Ishikawa (cell line): ENCODE data around the gene GNAO1.

Experiments
- CREB1 ChIP-seq: IDR thresholded peaks from 2 replicates; pipeline ENCODE4 v1.6.1; 2012; ENCODE audit warnings: low read depth
- EGR1 ChIP-seq: IDR thresholded peaks from 2 replicates; pipeline ENCODE4 v1.6.1; 2012
- EP300 ChIP-seq: IDR thresholded peaks from 2 replicates; pipeline ENCODE4 v1.6.1; 2012; ENCODE audit warnings: borderline replicate concordance
- FOXM1 ChIP-seq: IDR thresholded peaks from 2 replicates; pipeline ENCODE4 v1.6.1; 2012; ENCODE audit warnings: low read depth, borderline replicate concordance
- MAX ChIP-seq: IDR thresholded peaks from 2 replicates; pipeline ENCODE4 v1.6.1; 2012
- NFIC ChIP-seq: IDR thresholded peaks from 2 replicates; pipeline ENCODE4 v1.6.1; 2012
- REST ChIP-seq: IDR thresholded peaks from 2 replicates; pipeline ENCODE4 v1.6.1; 2012; ENCODE audit warnings: low read depth, mild to moderate bottlenecking
- TAF1 ChIP-seq: IDR thresholded peaks from 2 replicates; pipeline ENCODE4 v1.6.1; 2012; ENCODE audit warnings: low read depth, mild to moderate bottlenecking
- TCF12 ChIP-seq: IDR thresholded peaks from 2 replicates; pipeline ENCODE4 v1.6.1; 2012; ENCODE audit warnings: low read depth
- TEAD4 ChIP-seq: IDR thresholded peaks from 2 replicates; pipeline ENCODE4 v1.6.1; 2012
- YY1 ChIP-seq: IDR thresholded peaks from 2 replicates; pipeline ENCODE4 v1.6.1; 2012; ENCODE audit warnings: low read depth
- ZBTB7A ChIP-seq: IDR thresholded peaks from 2 replicates; pipeline ENCODE4 v1.6.1; 2012; ENCODE audit warnings: low read depth

GRCh38 chr16:56337858-56338325, 146.6 kb downstream of the GNAO1 start:
- TF ChIP-seq NFIC (no peak), MAX (no peak), EP300 (no peak), TCF12 (no peak), EGR1 (no peak), REST (no peak), YY1 (no peak), FOXM1 (no peak), TEAD4 (no peak), TAF1 (no peak), ZBTB7A (no peak), CREB1 (no peak)
